Measurements from ENCODE around the gene CTDSP1. TPM values are rescaled to one million over a fixed set of nuclear protein-coding genes. Genes with fewer than 3 reads are reported as not detected.

CTDSP1 gene
- polyA plus RNA-seq (2012; rRNA removed) = 78.5 and 88.0 TPM in 2 replicates
- polyA plus RNA-seq (2012; cell fraction: cytosol; rRNA removed) = 36.6 and 51.6 TPM in 2 replicates
- polyA plus RNA-seq (2012; cell fraction: nucleus; rRNA removed) = 82.0 and 102 TPM in 2 replicates

- ChIA-PET CTCF (interaction anchor here (1.0 to 1.9 kb wide), 5 partner anchors 67 to 311 kb away, joined by 3 to 8 read pairs (median 3); partner anchors contain the start of gene TTLL4), POLR2A (interaction anchor here (1.0 kb wide), 1 partner anchor 9 kb away, joined by 5 read pairs; no protein-coding TSS in a partner anchor)
- TF ChIP-seq IRF3 (IDR thresholded peaks at IDR 0.05; ENCODE audit: low read depth, low read length) (peak; percentile 47; the same call in 1 of the 2 replicates), FOSL2 (IDR thresholded peaks at IDR 0.05; ENCODE audit: borderline replicate concordance, low read depth) (no peak), SMC3 (IDR thresholded peaks at IDR 0.05; ENCODE audit: low read depth, low read length) (peak; percentile 24; the same call in 1 of the 2 replicates), USF1 (IDR thresholded peaks at IDR 0.05; ENCODE audit: borderline replicate concordance, low read depth) (peak; percentile 59), JUND (IDR thresholded peaks at IDR 0.05) (no peak), FOXJ3 (CRISPR knock-in tag; IDR thresholded peaks at IDR 0.05) (peak; percentile 37; the same call in 1 of the 2 replicates), ELF1 (IDR thresholded peaks at IDR 0.05) (peak; percentile 48; the same call in 1 of the 2 replicates), CTCF (IDR thresholded peaks at IDR 0.05) (peak; percentile 12; the same call in 1 of the 2 replicates), RCOR1 (IDR thresholded peaks at IDR 0.05; ENCODE audit: low read length) (no peak), RAD21 (IDR thresholded peaks at IDR 0.05; ENCODE audit: low read length) (no peak), NRF1 (IDR thresholded peaks at IDR 0.05; ENCODE audit: low read depth, low read length) (peak; percentile 73), PBX3 (IDR thresholded peaks at IDR 0.05) (peak; percentile 52), EP300 (IDR thresholded peaks at IDR 0.05; ENCODE audit: borderline replicate concordance in 1 of 2, low read depth in 1 of 2, low read length in 1 of 2) (peak; percentile 45 to 54; a peak in 2 of 4 replicates), MXI1 (IDR thresholded peaks at IDR 0.05; ENCODE audit: low read depth, low read length) (peak; percentile 86), ZBTB33 (IDR thresholded peaks at IDR 0.05; ENCODE audit: borderline replicate concordance, low read depth) (no peak), RFX5 (IDR thresholded peaks at IDR 0.05; ENCODE audit: low read length) (0 out of 2 replicates have a peak, but pooled peaks have one; percentile 35), RXRA (IDR thresholded peaks at IDR 0.05; ENCODE audit: borderline replicate concordance, low read depth) (no peak), CHD2 (IDR thresholded peaks at IDR 0.05; ENCODE audit: low read length, partially characterized antibody) (peak; percentile 80), USF2 (IDR thresholded peaks at IDR 0.05; ENCODE audit: borderline replicate concordance, low read depth, low read length) (no peak), GABPA (IDR thresholded peaks at IDR 0.05; ENCODE audit: low read depth) (peak; percentile 51), TEAD4 (IDR thresholded peaks at IDR 0.05; ENCODE audit: borderline replicate concordance, insufficient read depth) (no peak), MEF2A (IDR thresholded peaks at IDR 0.05; ENCODE audit: borderline replicate concordance, low read depth) (no peak), POLR2AphosphoS5 (IDR thresholded peaks at IDR 0.05; ENCODE audit: low read depth, low read length) (peak; percentile 66; the same call in 1 of the 2 replicates), NFIC (IDR thresholded peaks at IDR 0.05; ENCODE audit: borderline replicate concordance) (peak; percentile 45; the same call in 1 of the 2 replicates)
Observed at GRCh38 chr2:218399391-218400166, at the start of gene CTDSP1. Gene CTDSP1 (plus strand): TSS chr2:218399868. CDS start chr2:218400091, 223 bp downstream.

More at GRCh38 chr2:218399391-218400166, at the start of gene CTDSP1:
- Histone ChIP-seq H3K9me2 (no peaks in the 10 kb centered on the region), H3K36me3 (replicated peaks in 1 of 2; ENCODE audit: control insufficient read depth in 1 of 2, insufficient read depth in 2 of 2, low read length in 1 of 2) (peaks cover 0 to 26% of the 10 kb centered on the region in 2 experiments), H3K27me3 (ENCODE audit: insufficient read depth) (no peaks in the 10 kb centered on the region), H3K4me2 (peak within 1 kb of the TSS; percentile 89), H3K27ac (ENCODE audit: low read depth in 2 of 2, low read length in 1 of 2) (peak within 1 kb of the TSS; percentile 88 to 95), H3K4me1 (ENCODE audit: control insufficient read depth in 1 of 2, insufficient read depth in 2 of 2, low read depth in 1 of 2, low read length in 1 of 2) (peaks cover 21 to 33% of the 10 kb centered on the region in 2 experiments; a peak in 3 of 4 replicates), H3K9ac (peak within 1 kb of the TSS; percentile 98), H4K20me1 (ENCODE audit: insufficient read depth) (peaks cover 5% of the 10 kb centered on the region; the same call in 1 of the 2 replicates), H3K79me2 (ENCODE audit: insufficient read depth) (peaks cover 38% of the 10 kb centered on the region), H3K4me3 (ENCODE audit: low read depth in 2 of 2, low read length in 1 of 2) (peak within 1 kb of the TSS; percentile 88 to 92), H3F3A (replicated peaks; ENCODE audit: insufficient read depth) (peaks cover 20% of the 10 kb centered on the region), H2AFZ (ENCODE audit: low read depth) (peak within 1 kb of the TSS; percentile 51; the same call in 1 of the 2 replicates), H3K9me3 (no peaks in the 10 kb centered on the region)
- DNase-seq = peak; percentile 94
- WGBS (ENCODE audit: low lambda C conversion rate) = under 1% methylated on average over 26 of the region's 78 CpGs
